ENCODE results near the gene NAGPA. TPM values are rescaled to one million over a fixed set of nuclear protein-coding genes. Genes with fewer than 3 reads are reported as not detected.
A peak's percentile ranks its signal among the peaks of the same experiment; 100 is the strongest.

NAGPA gene
- total and polyA plus RNA-seq, 2 of the 13 experiments (the other 11 are each of a cell fraction or from before 2014, with no cell fraction given) = 27.1 to 60.3 TPM

DNA sequence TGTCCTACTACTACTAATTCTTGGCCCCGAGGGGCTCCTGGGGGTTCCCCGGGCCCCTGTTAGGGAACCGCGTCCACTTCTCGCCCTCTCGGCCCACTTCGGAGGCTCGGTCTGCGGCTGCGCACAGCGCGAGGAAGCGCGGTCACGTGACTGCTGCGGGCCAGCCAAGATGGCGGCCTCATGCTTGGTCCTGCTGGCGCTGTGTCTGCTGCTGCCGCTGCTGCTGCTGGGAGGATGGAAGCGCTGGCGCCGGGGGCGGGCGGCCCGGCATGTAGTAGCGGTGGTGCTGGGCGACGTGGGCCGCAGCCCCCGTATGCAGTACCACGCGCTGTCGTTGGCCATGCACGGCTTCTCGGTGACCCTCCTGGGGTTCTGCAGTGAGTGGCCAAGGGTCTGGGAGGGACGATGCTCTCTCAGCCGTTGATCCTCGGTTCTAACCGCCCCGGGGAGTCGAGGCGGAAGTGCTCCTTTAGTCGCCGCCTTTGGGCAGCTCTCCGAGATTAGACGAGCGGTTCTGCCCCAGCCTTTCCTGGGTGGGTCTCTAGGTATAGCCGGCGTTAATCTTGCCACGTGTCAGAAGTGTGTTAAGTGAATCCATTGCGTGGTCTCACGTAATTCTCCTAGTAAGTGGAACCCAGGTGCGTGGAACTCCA lies 38.1 kb upstream of the NAGPA start, which contains the start of gene ALG1 (continued):
- TF ChIP-seq, protein P1, sequence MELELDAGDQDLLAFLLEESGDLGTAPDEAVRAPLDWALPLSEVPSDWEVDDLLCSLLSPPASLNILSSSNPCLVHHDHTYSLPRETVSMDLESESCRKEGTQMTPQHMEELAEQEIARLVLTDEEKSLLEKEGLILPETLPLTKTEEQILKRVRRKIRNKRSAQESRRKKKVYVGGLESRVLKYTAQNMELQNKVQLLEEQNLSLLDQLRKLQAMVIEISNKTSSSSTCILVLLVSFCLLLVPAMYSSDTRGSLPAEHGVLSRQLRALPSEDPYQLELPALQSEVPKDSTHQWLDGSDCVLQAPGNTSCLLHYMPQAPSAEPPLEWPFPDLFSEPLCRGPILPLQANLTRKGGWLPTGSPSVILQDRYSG (CRISPR knock-in tag; IDR thresholded peaks at IDR 0.05) = no peak
- TF ChIP-seq HNRNPH1 (optimal IDR thresholded peaks at IDR 0.05; ENCODE audit: low read depth, low read length) (no peak), FOXA3 (CRISPR knock-in tag; IDR thresholded peaks at IDR 0.05) (peak; percentile 81), ATF7 (IDR thresholded peaks at IDR 0.05) (no peak), ATF7 (CRISPR knock-in tag; IDR thresholded peaks at IDR 0.05) (no peak), NCOA2 (CRISPR knock-in tag; IDR thresholded peaks at IDR 0.05) (peak; percentile 59; the same call in 1 of the 2 replicates), ZBTB7B (CRISPR knock-in tag; IDR thresholded peaks at IDR 0.05) (peak; percentile 82), MATR3 (CRISPR knock-in tag; IDR thresholded peaks at IDR 0.05) (peak; percentile 22; the same call in 1 of the 2 replicates), ZNF317 (CRISPR knock-in tag; IDR thresholded peaks at IDR 0.05) (peak; percentile 82), ZNF780A (CRISPR knock-in tag; IDR thresholded peaks at IDR 0.05) (peak; percentile 70; the same call in 1 of the 2 replicates), ZBTB1 (CRISPR knock-in tag; IDR thresholded peaks at IDR 0.05; ENCODE audit: borderline replicate concordance) (0 out of 2 replicates have a peak, but pooled peaks have one; percentile 72), ZNF556 (CRISPR knock-in tag; IDR thresholded peaks at IDR 0.05; ENCODE audit: borderline replicate concordance) (peak; percentile 90; the same call in 1 of the 2 replicates), ZNF878 (CRISPR knock-in tag; IDR thresholded peaks at IDR 0.05) (0 out of 2 replicates have a peak, but pooled peaks have one; percentile 77), ZNF614 (CRISPR knock-in tag; IDR thresholded peaks at IDR 0.05; ENCODE audit: borderline replicate concordance) (peak; percentile 80; the same call in 1 of the 2 replicates), ARNT (IDR thresholded peaks at IDR 0.05) (no peak), RXRA (CRISPR knock-in tag; IDR thresholded peaks at IDR 0.05) (peak; percentile 89), ZNF563 (CRISPR knock-in tag; IDR thresholded peaks at IDR 0.05) (peak; percentile 86), KLF11 (CRISPR knock-in tag; IDR thresholded peaks at IDR 0.05) (peak; percentile 95), XRCC5 (optimal IDR thresholded peaks at IDR 0.05; ENCODE audit: low read length) (peak; percentile 93), HNRNPUL1 (IDR thresholded peaks at IDR 0.05; ENCODE audit: low read depth, low read length) (no peak), SMARCE1 (IDR thresholded peaks at IDR 0.05; ENCODE audit: borderline replicate concordance) (no peak), ZNF256 (CRISPR knock-in tag; conservative IDR thresholded peaks at IDR 0.05) (peak; percentile 93)
- TF ChIP-seq, protein P2, sequence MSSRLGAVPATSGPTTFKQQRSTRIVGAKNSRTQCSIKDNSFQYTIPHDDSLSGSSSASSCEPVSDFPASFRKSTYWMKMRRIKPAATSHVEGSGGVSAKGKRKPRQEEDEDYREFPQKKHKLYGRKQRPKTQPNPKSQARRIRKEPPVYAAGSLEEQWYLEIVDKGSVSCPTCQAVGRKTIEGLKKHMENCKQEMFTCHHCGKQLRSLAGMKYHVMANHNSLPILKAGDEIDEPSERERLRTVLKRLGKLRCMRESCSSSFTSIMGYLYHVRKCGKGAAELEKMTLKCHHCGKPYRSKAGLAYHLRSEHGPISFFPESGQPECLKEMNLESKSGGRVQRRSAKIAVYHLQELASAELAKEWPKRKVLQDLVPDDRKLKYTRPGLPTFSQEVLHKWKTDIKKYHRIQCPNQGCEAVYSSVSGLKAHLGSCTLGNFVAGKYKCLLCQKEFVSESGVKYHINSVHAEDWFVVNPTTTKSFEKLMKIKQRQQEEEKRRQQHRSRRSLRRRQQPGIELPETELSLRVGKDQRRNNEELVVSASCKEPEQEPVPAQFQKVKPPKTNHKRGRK (CRISPR knock-in tag; IDR thresholded peaks at IDR 0.05) = no peak; the same call in 1 of the 2 replicates
- TF ChIP-seq, protein P3, sequence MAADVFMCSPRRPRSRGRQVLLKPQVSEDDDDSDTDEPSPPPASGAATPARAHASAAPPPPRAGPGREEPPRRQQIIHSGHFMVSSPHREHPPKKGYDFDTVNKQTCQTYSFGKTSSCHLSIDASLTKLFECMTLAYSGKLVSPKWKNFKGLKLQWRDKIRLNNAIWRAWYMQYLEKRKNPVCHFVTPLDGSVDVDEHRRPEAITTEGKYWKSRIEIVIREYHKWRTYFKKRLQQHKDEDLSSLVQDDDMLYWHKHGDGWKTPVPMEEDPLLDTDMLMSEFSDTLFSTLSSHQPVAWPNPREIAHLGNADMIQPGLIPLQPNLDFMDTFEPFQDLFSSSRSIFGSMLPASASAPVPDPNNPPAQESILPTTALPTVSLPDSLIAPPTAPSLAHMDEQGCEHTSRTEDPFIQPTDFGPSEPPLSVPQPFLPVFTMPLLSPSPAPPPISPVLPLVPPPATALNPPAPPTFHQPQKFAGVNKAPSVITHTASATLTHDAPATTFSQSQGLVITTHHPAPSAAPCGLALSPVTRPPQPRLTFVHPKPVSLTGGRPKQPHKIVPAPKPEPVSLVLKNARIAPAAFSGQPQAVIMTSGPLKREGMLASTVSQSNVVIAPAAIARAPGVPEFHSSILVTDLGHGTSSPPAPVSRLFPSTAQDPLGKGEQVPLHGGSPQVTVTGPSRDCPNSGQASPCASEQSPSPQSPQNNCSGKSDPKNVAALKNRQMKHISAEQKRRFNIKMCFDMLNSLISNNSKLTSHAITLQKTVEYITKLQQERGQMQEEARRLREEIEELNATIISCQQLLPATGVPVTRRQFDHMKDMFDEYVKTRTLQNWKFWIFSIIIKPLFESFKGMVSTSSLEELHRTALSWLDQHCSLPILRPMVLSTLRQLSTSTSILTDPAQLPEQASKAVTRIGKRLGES (CRISPR knock-in tag; IDR thresholded peaks at IDR 0.05; ENCODE audit: borderline replicate concordance) = no peak
- TF ChIP-seq, protein P4, sequence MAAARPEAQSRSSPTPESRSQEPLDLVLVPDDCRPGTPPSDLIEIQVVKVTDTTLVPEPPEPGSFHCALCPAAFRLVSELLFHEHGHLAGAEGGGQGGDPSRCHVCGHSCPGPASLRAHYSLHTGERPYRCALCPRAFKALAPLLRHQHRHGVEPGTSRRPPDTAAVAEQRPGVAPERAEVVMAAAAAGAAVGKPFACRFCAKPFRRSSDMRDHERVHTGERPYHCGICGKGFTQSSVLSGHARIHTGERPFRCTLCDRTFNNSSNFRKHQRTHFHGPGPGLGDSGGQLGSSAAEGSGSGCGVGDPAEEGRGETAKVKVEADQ (CRISPR knock-in tag; IDR thresholded peaks at IDR 0.05; ENCODE audit: borderline replicate concordance) = peak; percentile 99
- TF ChIP-seq, protein P5, sequence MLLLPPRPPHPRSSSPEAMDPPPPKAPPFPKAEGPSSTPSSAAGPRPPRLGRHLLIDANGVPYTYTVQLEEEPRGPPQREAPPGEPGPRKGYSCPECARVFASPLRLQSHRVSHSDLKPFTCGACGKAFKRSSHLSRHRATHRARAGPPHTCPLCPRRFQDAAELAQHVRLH (CRISPR knock-in tag; IDR thresholded peaks at IDR 0.05; ENCODE audit: borderline replicate concordance, low read depth) = peak; percentile 98

Measured in HepG2 (cell line).